HG03039 (cell line): Measurements from ENCODE around the gene OR10AD1.
"Not testable (repeated sequence)": the region's sequence is repeated elsewhere in the genome, so short reads cannot be mapped to it uniquely, and the experiment has no call there.

Experiments
- ATAC-seq: cut with Tn5 transposase; IDR thresholded peaks from one replicate; pipeline ENCODE4 v1.9.1; 2021; ENCODE audit warnings: mild to moderate bottlenecking, moderate library complexity; ENCODE audit not compliant: unreplicated experiment

The OR10AD1 gene, protein sequence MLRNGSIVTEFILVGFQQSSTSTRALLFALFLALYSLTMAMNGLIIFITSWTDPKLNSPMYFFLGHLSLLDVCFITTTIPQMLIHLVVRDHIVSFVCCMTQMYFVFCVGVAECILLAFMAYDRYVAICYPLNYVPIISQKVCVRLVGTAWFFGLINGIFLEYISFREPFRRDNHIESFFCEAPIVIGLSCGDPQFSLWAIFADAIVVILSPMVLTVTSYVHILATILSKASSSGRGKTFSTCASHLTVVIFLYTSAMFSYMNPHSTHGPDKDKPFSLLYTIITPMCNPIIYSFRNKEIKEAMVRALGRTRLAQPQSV

DNA sequence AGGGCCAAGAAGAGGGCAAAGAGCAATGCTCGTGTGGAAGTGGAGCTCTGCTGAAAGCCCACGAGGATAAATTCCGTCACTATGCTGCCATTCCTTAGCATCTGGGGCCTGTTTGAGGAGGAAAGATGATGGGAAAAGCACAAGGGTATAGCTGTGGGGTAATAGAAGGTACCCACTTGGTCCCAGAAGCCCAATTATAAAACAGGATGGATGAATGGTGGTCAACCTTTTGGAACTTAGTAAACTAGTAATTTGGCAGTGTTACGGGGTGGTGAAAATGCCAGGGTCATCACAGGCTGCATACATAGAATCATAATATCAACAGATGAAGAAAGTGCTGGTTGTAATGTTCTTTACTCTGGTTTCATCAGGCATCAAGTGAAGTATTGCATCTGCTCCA lies at the start of gene OR10AD1:
OR10AD1 (minus strand) TSS at position 101 of the 400 bp plus-strand sequence; CDS start at position 101, 0 bp downstream.
- no peak for ATAC-seq

DNA sequence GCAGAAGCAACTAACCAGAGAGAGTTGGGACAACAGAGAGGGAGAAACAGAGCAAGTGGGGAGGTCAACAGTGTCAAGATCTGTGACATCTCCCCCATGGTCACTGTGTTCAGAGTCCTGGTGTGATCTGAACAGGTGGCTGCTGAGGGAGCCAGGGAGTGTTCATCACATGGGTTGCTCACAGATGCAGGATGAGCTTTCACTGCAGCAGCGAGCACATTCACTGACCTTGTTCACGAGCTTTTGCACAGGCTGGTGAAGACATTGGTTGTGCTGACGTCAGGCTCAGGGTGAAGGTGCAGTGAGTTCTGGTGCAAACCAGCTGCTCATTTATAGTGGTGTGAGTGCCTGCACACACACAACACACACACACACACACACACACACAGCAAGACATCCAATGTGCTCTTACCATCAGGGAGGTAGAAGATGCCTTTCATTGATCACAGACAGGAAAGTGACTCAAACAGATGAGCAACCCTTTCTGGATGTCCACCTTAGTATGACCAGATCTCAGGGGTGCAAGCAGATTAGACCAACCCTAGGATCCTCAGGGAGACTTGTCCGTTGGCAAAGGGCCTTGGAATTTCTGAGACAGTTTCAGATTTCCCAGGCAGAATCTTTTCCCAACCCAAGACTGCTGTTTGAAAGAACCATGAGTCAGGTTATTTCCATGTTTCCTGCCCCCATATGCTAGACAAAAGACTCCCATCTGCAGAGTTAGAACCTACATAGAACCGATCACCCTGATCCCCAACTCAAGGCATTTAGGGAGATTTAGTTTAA lies 44.3 kb upstream of the OR10AD1 start:
- no peak for ATAC-seq

DNA sequence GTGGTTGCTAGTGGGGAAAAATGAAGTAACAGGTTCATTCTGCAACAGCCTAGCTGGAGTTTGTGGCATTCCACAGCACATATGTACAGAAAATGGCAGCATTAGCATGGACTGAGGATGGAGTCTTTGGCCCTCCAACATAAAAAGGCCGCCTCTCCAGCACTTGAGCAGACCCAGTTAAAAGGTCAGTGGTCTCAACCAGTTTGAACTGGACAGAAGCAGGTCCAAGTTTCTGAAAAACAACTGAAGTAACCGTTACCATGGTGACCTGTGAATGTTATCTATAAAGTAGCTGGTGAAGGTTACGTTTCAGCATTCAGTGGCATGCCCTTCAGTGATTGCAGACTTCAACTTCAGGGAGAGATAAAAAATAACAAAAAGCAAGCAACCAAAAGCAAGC lies 34.1 kb upstream of the OR10AD1 start:
- no peak for ATAC-seq

DNA sequence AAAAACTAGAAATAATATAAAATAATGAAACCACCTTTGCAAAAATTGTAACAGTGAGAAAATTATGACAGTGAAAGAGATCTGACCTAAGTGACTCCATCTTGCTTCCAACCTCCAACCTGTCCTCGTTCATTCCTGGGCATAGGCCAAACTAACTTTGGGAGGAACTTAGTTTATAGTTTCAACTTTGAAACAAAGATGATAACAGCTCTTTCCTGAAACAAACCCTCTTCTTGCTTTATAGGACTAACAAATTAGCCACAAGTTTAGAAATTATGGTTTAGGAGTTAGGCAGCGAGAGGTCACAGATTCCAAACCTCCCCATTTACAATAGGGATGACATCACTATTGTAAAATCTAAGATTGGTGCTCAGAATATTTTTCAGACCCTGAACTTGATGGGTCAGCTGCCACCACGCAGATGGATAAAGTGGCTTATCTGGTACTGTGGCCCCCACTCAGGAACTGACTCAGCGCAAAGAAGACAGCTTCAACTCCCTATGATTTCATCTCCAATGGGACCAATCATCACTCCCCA lies 32.8 kb upstream of the OR10AD1 start:
- no peak for ATAC-seq

DNA sequence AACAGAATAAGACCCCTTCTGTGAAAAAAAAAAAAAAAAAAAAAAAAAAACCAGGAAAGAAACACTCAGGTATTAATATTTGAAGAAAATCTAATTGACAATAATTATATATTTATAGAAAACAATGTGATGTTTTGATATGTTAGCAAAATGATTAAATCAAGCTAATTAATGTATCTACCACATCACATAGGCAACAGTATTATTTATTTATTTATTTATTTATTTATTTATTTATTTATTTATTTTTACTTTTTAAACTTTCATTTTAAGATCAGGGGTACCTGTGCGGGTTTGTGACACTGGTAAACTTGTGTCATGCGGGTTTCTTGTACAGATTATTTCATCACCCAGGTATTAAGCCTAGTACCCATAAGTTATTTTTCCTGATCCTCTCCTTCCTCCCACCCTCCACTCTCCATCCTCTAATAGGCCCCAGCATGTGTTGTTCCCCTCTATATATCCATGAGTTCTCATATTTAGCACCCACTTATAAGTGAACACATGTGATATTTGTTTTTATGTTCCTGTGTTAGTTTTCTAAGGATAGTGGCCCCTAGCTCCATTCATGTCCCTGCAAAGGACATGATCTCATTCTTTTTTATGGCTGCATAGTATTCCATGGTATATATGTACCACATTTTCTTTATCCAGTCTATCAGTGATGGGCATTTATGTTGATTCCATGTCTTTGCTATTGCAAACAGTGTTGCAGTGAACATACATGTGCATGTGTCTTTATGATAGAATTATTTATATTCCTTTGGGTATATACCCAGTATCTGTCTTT lies 28.3 kb upstream of the OR10AD1 start:
- not testable (repeated sequence) for ATAC-seq

DNA sequence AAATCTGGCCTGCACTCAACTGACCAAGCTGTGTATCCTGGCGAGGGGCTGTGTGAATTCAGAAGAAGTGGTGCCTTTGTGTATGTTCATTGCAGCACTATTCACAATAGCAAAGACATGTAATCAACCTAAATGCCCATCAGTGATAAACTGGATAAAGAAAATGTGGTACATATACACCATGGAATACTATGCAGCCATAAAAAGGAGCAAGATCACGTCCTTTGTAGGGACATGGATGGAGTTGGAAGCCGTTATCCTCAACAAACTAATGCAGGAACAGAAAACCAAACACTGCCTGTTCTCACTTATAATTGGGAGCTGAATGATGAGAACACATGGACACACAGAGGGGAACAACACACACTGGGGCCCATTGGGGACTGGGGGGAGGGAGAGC lies 21.4 kb upstream of the OR10AD1 start:
- ATAC-seq: not testable (repeated sequence)

DNA sequence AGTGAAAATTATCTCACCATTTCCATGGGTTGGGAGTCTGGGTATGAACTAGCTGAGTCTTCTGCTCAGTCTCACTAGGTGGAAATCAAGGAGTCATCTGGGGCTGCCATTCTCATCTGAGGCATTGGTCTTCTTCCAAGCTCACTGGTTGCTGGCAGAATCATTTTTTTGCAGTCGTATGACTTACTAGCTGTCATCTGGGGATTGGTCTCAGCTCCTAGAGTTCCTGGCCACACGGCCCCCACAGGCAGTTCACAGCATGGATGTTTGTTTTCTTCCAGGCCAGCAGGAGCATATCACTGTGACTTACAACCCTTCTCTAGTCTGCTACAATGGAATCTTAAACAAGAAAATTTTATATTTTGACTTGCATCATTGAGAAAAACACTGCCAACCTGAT lies 18.6 kb upstream of the OR10AD1 start:
- ATAC-seq: no peak

DNA sequence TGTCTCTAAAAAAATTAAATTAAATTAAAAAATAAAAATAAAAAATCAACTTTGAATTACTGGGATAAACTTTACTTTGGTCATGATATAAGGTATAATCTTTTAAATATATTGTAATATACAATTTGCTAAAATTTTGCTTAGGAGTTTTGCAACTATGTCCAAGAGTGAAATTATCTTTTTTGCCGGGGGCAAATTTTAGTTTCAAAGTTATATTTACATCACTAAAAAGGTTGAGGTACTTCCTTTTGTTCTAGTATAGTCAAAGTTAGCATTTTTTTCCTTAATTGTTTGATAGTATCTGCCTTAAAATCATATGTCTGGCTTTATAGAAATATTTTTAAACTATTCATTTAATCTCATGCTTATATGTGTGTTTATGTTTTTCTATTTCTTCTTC lies 17.6 kb upstream of the OR10AD1 start:
- no peak for ATAC-seq

DNA sequence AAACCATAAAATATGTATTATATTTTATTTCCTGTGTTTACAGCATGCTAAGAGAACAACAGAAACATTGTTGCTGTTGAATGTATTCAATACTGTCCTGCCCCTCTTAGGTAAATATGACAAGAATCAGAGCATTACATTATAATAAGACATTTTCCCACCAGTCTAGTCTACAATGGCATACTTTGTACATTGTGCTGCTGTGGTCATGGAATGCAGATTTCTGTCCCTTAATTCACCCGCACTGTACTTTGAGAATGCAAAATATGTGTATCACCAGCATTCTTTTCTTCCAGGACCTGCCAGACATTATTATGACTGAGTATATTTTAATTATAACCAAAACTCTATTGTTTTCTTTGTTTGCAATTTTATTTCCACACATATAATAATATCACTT lies 16.5 kb upstream of the OR10AD1 start:
- no peak for ATAC-seq

DNA sequence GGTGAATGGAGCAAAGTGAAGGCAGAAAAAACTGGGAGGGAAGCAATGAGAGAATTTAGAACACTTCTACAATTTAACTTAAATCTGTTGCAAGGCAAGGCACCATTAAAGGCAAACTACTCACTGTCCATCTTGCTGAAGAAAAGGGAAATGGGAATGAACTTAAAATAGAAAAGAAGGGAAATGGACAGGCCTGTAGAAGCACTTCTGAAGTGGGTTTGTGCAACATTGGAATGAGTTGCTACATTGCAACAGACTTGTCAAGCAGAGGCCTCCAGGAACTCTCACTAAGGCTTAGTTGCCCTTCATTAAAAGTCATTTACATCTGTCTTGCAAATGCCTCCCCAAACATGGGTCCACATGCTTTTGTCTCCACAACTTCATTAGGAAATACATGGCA lies 13.7 kb upstream of the OR10AD1 start:
- no peak for ATAC-seq

DNA sequence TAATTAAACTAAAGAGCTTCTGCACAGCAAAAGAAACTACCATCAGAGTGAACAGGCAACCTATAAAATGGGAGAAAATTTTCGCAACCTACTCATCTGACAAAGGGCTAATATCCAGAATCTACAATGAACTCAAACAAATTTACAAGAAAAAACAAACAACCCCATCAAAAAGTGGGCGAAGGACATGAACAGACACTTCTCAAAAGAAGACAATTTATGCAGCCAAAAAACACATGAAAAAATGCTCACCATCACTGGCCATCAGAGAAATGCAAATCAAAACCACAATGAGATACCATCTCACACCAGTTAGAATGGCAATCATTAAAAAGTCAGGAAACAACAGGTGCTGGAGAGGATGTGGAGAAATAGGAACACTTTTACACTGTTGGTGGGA lies 6.4 kb upstream of the OR10AD1 start:
- not testable (repeated sequence) for ATAC-seq

DNA sequence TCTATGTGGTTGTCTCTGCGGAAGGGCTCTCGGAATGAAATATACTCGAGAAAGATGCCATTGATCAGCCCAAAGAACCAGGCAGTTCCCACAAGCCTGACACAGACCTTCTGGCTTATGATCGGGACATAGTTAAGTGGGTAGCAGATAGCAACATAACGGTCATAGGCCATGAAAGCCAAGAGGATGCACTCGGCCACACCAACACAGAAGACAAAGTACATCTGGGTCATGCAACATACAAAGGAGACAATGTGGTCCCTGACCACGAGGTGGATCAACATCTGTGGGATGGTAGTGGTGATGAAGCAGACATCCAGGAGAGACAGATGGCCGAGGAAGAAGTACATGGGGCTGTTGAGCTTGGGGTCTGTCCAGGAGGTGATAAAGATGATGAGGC lies 326 bp downstream of the OR10AD1 start:
- ATAC-seq: no peak

DNA sequence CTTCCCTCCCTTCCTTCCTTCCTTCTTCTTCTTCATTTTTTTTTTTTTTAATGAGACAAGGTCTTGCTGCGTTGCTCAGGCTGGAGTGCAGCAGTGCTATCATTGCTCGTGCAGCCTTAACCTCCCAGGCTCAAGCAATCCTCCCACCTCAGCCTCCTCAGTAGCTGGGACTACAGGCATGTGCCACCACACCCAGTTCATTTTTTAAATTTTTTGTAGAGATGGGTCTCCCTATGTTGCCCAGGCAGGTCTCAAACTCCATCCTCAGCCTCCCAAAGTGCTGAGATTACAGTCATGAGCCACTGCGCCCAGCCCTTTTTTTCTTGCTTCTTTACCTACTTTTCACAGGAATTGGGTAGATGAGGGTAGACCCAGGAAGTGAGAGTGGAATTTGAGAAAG lies 1.6 kb downstream of the OR10AD1 start:
- ATAC-seq: no peak

DNA sequence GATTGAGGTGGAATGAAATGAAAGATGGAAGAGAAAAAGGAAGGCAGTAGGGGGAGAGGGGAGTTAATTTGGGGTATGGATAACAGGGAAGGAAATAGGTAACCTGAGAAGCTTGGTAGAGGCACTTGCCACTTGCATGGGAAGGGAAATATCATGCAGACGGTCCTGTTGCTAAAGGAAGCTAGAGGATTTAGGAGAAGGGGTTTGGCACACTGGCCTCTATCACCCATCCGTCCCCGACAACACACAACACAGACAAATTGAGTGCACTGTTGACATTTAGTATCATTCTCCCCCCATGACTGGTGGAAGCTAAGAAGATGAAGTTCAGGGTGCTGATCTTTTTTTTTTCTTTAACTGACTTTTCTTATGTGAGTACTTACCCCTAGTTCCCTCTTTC lies 2.0 kb downstream of the OR10AD1 start:
- ATAC-seq: no peak

DNA sequence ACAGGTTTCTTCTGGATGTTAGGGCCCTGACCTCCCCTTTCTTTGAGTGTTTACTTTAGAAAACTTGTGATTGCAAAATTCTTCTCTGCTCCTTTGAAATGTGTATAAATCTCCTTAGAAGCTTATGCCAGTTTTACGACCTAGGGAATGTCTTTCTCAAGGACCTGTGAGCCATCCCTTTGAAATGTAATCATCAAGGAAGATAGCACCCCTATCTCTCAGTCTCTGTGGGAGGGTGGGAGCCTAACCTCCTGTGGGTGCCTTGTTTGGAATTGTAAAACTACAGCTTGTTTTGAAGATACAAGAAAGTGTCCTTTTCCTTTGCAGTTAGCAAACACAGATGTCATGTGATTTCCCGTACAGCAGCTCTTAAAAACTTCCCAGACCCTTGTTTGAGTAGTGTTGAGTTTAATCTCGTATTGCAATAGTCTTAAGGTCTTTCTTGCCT lies 3.3 kb downstream of the OR10AD1 start:
- ATAC-seq: no peak

DNA sequence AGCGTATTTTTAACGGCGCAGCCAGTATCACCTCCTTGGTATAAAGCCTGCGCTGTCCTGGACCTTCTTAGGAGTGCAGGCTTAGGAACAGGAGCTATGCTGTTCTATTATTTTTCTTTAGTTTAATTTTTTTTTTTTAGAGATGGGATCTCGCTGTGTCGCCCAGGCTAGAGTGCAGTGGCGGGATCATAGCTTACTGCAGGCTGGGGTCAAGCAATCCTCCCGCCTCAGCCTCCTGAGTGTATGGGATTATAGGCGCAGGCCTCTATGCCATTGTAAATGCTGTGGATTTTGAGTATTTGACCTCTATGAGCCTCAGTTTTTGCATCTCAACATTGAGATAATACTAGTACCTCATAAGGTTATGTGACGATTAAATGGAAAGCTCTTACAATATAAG lies 4.1 kb downstream of the OR10AD1 start:
- ATAC-seq: no peak

DNA sequence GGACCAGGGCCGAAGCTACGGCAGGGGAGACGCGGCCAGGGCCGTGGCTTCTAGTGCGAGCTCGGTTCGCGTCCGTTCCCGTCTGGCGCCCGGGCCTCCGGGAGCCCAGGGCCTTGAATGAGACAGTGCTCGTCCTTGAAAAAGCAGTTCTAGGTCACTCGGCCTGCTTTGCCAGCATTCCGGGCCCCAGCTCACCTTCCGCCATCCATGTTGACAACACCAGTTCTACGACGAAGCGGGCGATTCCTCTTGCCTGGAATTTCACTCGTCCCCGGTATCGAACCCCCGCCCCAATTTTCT lies 4.5 kb downstream of the OR10AD1 start:
- ATAC-seq: peak; percentile 10

DNA sequence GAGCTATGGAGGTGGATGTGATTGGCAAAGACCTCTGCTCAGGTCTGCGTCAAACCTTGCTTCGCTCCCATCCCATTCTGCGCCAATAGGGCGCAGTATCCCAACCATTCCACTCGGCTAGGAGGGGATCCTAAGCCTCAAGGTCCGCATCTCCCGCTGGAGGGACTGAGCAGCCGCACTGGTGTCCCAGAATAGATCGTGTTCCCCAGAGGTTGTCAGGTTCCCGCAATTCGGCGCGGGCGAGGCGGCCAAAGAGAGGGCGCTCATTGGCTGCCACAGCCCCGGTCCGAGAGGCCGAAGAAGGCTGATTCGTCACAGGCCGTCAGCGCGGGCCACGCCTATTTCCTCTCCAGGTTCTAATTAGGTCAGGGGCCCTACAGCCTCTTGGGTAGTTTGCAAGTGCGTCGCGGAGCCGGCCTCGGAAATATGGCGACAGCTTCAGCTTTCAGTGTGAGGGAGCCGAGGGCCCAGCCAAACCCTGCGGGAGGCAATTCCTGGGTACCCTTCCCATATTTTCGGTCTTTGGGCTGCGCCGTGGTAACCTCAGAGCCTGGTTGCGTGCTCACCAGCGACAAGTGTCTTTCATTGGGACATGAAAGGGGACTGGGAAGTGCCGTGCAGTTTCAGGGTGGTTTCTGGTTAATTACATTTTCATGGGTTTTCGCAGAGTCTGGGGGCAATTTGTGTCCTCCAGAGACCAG lies 5.0 kb downstream of the OR10AD1 start:
- peak; percentile 99 for ATAC-seq

DNA sequence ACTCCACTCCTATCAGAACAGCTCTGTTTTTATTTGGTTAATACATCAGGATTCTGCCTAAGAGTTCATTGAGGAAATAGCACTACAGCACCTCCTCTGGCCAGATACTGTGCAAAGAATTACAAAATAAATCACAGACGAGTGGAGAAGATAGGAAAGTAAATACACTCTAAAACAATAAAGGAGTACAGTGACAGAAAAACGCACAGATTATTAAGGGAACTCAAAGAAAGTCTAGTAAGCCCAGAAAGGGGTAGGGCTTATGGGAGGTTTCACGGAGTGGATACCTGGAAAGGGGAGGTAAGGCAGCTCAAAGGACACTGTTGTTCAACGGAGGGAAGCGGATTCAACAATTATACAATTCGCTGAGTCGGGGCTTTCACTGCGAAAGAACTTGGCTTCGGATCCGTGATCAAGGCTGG lies 5.5 kb downstream of the OR10AD1 start:
- no peak for ATAC-seq

DNA sequence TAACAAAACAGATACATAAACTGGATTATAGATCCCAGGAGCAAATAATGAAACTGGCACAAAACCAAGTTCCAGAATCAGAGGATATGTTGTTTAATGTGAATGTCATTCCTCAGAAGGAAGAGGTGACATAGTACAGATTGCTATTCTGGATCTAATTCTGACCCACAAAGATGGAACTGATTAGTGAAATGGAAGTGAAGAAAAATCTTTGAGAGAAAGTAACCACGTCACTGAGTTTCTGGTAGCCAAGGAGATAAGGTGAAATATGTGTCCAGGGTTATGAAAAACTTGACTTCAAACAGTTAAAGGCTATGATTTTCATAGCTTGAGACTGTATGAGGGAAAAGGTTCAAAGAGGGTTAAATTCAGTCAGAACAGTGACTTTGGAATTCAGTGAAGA lies 8.3 kb downstream of the OR10AD1 start:
- no peak for ATAC-seq

DNA sequence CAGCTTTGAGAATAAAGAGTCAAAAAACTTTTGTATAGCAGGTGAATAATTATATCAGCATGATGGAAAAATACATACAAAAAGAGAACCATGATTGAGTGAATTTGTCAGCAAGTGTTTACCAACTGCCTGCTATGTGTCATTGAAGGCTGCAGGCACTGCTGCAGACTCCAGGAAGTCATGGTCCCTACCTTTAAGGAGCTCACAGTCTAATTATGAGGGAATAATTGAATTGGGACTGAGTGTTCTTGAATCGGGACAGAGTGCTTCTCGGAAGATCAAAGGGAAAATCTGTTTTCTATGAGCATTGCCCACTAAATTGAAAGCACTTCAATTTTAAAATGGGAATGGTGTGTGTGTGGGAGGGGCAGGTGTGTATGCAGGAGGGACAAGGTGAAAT lies 9.5 kb downstream of the OR10AD1 start:
- ATAC-seq: no peak
